Ramos (cell line): ENCODE measurements around the gene TPM1.
"Not testable (repeated sequence)": the region's sequence is repeated elsewhere in the genome, so short reads cannot be mapped to it uniquely, and the experiment has no call there.

Source experiments
- in situ Hi-C: fragments of 300-500 bp; cut with MboI; formaldehyde crosslinking; loops from one replicate; pipeline ENCODE4 v1.14.3; 2022; ENCODE audit warnings: low sequenced_read_pairs; ENCODE audit not compliant: unreplicated experiment

TPM1 gene

DNA sequence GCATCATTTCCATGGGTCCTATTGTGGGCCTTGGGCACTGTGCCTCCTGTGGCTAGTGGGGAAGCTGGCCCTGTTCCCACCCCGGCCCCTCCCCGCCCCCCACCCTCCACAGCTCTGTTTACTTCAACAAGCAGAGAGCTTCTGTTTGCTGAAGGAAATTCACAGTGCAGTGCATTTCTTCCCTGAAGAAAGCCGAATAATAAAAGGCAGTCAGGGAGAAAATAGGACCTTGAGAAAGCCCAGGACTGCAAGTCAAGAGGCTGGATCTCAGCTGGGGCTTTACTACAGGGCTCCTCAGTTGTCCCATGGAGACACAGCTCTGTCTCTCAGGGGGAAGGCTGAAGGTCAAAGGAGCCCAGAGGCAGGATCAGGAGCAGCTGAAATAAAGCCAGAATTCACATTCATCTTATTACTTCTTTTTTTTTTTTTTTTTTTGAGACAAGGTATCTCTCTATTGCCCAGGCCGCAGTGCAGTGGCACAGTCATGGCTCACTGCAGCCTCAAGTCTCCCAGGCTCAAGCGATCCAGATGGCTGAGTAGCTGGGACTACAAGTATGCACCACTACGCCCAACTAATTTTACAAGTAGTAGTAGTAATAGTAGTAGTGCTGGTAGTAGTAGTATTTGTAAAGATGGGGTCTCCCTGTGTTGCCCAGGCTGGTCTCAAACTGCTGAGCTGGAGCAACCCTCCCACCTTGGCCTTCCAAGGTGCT, 46.1 kb downstream of the TPM1 start:
- in situ Hi-C loops: no loop called here

DNA sequence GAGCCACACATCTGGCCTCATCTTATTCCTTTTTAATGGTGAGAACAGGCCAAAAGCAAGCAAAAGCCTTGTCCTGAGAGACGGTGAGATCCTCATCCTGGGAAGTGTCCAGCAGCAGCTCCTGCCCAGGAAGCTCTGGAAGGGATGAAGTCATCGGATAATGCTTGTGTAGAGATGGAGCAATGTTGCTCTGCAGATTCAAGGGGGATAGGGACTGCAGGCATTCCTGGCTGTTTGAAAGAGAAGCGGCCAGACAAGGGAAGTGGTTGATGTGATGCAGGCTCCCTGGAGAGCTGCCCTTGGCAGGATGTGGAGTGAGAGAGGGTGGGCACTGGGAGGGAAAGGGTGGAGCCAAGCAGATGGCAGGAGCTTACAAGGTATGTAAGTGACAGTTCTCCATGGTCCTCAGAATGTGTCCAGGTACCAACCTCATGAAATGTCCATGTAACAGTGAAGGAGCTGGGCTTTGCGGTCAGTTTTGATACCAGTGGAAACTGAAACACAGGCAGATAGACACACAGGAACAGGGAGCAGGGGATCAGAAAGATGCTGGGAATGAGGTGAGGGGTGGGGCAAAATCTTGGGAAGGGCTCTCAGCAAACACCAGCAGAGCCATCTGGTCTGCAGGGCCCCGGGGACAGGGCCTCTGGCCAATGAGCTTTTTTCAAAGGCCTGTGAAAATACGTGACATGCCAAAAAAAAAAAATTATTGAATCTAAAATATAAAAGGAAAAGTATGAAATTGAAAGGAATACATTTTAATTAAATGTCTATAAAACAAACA, 46.9 kb downstream of the TPM1 start:
- in situ Hi-C loops: no loop called here

DNA sequence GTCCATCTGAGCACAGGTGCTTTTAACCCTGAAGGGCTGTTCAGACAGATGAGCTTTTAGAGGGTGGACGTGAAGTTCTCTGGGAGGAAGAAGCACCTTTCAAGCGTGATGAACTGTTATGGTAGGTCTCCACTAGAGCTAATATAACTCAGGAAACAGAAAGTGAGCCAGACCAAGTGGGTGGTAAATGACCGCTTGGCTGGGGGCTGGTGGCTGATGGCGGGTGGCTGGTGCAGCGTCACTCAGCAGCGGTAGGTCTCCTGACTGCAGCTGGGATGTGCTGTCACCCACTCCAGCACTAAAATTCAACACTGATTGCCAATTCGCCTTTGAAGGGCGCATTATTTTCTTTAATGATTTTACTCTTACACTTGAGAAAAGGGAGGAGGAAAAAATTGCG, 47.9 kb downstream of the TPM1 start:
- in situ Hi-C loops: no loop called here

- in situ Hi-C loops: no loop called here
Measured at GRCh38 chr15:63090887-63091286, 48.3 kb downstream of the TPM1 start.

DNA sequence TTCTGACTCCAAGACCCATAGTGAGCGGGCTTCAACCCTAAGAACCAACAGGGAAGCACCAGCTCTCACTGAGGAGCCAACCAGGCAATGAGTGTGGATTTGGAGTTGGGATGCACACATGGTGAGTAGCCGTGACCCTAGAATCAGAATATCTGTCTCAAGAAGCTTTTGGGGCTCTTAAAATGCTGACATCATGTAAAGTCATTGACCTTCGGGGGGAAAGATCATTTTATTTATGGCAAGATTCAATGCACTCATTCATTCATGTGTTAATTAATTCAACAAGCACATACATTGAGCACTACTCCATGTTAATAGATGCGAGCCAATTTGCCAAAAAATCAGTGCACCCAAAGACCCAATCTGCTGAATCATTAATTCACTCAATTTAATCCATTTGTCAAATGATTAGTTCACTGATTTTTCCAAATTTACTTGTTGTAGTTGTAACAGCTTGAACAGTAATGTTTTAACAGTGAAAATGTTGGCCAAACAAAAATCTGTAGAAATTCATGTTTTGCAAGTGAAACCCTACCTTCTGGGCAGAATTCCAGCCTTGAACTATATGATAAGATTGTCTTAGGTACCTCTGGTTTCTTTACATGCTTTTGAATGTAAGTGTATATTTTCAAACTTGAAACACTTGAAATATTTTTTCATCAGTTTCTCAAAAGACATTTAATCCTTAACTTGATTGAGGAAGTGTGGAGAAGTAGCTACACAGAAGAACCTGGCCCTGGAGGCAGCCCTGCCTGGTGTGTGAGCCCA, 49.3 kb downstream of the TPM1 start:
- in situ Hi-C loops: no loop called here

GRCh38 chr15:63093486-63094205, 51.1 kb downstream of the TPM1 start:
- in situ Hi-C loops: no loop called here

DNA sequence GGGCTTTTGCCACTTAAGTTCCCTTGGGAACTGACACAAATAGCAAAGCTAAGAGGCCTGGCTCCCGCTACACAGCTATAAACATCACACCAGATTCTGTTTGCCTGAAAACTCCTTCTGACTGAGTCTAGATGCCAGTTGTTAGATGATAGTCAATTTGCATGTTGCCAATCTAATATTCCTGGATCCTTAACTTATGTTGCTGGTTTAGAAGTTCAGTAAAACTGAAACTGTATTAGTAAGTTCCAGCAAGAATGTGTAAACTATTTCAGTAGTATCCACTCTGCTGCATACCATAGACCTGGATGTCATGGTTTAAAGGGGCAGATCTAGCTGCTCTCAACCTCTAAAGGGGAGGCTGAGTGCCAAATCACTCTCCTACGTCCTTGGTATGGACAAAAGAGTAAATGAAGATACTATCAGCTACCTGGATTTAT, 52.0 kb downstream of the TPM1 start:
- in situ Hi-C loops: no loop called here

GRCh38 chr15:63096178-63096577, 53.6 kb downstream of the TPM1 start:
- in situ Hi-C loops: no loop called here

DNA sequence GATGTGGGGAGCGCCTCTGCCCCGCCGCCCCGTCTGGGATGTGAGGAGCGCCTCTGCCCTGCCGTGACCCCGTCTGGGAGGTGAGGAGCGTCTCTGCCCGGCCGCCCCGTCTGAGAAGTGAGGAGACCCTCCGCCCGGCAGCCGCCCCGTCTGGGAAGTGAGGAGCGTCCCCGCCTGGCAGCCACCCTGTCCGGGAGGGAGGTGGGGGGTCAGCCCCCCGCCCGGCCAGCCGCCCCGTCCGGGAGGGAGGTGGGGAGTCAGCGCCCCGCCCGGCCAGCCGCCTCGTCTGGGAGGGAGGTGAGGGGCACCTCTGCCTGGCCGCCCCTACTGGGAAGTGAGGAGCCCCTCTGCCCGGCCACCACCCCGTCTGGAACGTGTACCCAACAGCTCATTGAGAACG, 56.4 kb downstream of the TPM1 start:
- in situ Hi-C loops: not testable (repeated sequence)

DNA sequence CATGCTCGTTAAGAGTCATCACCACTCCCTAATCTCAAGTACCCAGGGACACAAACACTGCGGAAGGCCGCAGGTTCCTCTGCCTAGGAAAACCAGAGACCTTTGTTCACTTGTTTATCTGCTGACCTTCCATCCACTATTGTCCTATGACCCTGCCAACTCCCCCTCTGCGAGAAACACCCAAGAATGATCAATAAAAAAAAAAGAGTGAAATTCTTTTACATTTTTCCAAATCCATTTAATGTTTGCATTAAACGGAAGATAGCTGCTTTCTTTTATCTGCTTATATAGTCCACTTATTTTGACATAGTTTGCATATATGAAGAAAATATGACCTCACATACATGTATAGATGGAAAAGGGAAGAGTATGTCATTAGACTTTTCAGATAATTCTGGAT, 57.0 kb downstream of the TPM1 start:
- in situ Hi-C loops: not testable (repeated sequence)

DNA sequence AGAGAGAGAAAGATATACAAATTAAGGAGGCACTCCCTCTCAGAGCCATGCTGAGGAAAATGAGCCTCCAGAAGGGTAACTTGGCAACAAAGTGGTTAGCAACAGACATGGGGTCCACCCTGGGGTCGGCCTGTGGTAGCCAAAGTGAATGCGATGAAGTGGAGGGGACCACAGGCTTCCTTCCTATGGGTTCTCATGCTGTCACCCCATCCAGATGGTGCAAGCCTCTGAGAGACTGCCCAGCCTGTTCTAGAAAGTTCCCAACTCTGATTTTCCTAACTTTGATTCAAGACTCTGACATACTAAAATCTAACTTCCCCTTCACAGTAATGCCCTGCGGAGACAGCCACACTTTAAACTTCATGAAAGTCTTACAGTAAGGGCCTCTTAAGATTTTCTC, 60.9 kb downstream of the TPM1 start:
- in situ Hi-C loops: no loop called here

DNA sequence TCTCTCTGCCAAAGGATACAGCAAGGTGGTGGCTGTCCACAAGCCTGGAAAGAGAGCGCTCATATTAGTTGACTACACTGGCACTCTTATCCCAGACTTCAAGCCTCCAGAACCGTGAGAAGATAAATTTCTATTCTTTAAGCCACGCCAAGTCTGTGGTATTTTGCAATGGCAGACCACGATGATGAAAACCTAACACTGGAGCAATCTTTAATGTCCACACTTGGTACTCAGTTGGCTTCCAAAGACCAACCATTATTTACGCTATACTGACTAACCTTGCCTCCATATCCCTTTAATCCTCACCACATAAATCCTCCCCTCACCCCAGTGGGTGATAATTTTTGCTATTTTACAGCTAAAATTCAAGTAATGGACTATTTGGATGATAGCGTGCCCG, 62.2 kb downstream of the TPM1 start:
- in situ Hi-C loops: no loop called here

DNA sequence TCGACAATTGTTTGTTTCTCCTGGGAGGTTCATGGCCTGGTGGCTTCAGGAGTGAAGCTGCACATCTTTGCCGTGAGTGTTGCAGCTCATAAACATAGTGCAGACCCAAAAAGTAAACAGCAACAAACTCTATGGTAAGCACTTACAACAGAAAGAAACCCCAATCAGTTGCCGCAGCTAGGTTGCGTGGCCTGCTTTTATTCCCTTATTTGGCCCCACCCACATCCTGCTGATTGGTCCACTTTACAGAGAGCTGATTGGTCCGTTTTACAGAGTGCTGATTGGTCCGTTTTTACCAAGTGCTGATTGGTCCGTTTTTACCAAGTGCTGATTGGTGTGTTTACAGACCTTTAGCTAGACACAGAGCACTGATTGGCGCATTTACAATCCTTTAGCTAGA, 62.8 kb downstream of the TPM1 start:
- in situ Hi-C loops: not testable (repeated sequence)

GRCh38 chr15:63107895-63108546, 65.5 kb downstream of the TPM1 start:
- in situ Hi-C loops: no loop called here

GRCh38 chr15:63109498-63109897, 67.0 kb downstream of the TPM1 start:
- in situ Hi-C loops: no loop called here

DNA sequence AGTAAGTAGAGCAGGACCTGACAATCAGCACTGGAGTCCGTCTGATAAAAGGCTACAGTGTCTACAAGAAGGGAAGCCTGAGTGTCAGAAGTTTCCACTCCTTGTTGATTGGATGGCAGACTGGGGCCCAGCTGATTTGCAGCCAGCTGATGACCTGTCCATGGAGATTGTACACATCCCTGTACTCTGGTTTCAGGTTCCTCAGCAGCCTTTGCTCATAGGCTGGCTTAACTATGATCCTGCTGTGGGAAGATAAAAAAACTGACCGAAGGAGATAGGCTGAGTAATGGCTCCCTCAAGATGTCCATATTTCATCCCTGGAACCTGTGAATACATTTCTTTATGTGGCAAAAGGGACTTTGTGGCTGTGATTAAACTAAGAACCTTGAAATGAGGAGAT, 67.4 kb downstream of the TPM1 start:
- in situ Hi-C loops: no loop called here

DNA sequence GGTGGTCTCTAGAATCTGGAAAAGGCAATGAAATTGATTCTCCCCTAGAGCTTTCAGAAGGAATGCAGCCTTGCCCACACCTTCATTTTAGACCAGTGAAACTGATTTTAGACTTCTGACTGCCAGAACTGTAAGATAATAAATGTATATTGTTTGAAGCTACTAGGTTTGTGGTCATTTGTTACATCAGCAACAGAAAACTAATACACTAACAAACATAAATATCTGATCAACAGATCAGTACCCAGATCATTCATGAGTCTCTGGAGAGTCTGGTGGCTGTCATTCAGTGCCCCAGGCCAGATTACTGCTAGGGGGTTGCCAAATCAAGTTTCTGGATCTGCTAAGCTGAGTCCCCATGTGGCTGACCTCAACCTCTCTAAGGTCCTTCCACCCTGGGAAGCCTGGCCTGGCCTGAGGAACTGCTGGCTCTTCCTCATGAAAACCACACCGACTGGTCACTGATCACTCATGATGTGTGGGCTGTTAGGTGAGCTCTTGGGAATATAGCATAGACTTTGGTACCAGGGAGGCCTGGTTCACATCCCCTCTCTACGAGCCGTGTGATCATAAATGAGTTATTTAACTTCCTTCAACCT, 68.0 kb downstream of the TPM1 start:
- in situ Hi-C loops: no loop called here

DNA sequence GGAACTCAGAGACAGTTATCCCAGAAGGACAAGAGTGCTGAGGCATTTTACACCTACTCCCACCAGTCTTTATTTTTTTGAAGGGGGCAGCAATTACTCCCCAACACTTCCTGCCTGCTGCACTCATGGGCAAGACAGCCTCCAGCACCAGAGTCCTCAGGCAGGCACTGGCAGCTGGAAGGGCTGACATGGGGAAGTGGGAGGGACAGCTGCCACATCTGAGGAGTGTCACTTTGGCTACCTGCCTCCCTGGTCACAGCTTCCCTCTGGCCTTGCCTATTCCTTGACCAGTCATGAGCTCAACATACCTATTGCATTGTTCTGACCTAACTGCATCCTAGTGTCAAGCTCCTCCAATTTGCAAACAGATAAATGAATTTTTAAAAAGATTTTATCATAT, 68.9 kb downstream of the TPM1 start:
- in situ Hi-C loops: no loop called here

GRCh38 chr15:63112871-63113270, 70.3 kb downstream of the TPM1 start:
- in situ Hi-C loops: no loop called here

DNA sequence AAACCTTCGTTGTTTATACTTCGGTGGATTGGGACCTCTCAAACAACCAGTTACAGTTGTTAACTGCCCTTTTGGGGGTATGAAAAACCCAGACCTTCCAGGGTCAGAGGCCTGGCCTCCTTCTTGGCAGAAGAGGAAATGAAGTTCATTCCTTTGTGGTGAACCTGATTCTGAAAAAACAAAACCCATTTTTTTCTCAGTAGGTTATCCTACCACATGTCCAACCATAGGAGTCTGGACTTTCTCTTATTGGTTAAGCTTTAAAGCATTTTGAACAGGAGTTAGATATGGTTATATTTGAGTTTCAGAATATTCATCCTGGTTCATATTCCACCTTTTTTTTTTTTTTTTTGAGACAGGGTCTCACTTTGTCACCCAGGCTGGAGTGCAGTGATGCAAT, 71.9 kb downstream of the TPM1 start:
- in situ Hi-C loops: no loop called here
